Mesendoderm (in vitro differentiated cells): ENCODE measurements around the gene PPARA.

ENCODE experiments used
- DNase-seq: peaks from one replicate; pipeline ENCODE4 v3.0.0; 2013
- H2AK5ac ChIP-seq: 2 replicates; pipeline ENCODE4 v1.6.1; 2013; ENCODE audit warnings: low read length, inconsistent platforms
- H2BK120ac ChIP-seq: 2 replicates; pipeline ENCODE4 v1.6.1; 2013; ENCODE audit warnings: low read depth, mild to moderate bottlenecking, low read length, moderate library complexity, mixed read lengths
- H2BK15ac ChIP-seq: replicated peaks from 2 replicates; pipeline ENCODE4 v1.6.1; 2013; ENCODE audit warnings: low read depth, mild to moderate bottlenecking, moderate library complexity
- H2BK5ac ChIP-seq: 2 replicates; pipeline ENCODE4 v1.6.1; 2013; ENCODE audit warnings: low read length, inconsistent platforms
- H3K18ac ChIP-seq: 2 replicates; pipeline ENCODE4 v1.6.1; 2013; ENCODE audit warnings: mild to moderate bottlenecking, low read length, mixed read lengths
- H3K23ac ChIP-seq: one replicate; pipeline ENCODE4 v1.6.1; 2013; ENCODE audit warnings: low read length
- H3K27ac ChIP-seq: 2 replicates; pipeline ENCODE4 v1.5.1; 2013; ENCODE audit warnings: low read depth, mild to moderate bottlenecking, inconsistent platforms, low read length, moderate library complexity
- H3K27me3 ChIP-seq: 2 replicates; pipeline ENCODE4 v1.6.1; 2013; ENCODE audit warnings: low read length, control low read depth, mild to moderate bottlenecking, inconsistent platforms; ENCODE audit not compliant: insufficient read depth, poor library complexity
- H3K36me3 ChIP-seq: 2 replicates; pipeline ENCODE4 v1.6.1; 2013; ENCODE audit warnings: low read length, inconsistent platforms; ENCODE audit not compliant: control insufficient read depth, insufficient read depth
- H3K4ac ChIP-seq: one replicate; pipeline ENCODE4 v1.6.1; 2013; ENCODE audit warnings: low read depth, mild to moderate bottlenecking, low read length, moderate library complexity
- H3K4me1 ChIP-seq: 2 replicates; pipeline ENCODE4 v1.6.1; 2013; ENCODE audit warnings: low read depth, low read length, inconsistent platforms; ENCODE audit not compliant: control insufficient read depth
- H3K4me2 ChIP-seq: 2 replicates; pipeline ENCODE4 v1.6.1; 2013; ENCODE audit warnings: low read length
- H3K4me3 ChIP-seq: 2 replicates; pipeline ENCODE4 v1.5.1; 2013; ENCODE audit warnings: mild to moderate bottlenecking, low read length
- H3K56ac ChIP-seq: one replicate; pipeline ENCODE4 v1.6.1; 2013; ENCODE audit warnings: low read length
- H3K79me1 ChIP-seq: 2 replicates; pipeline ENCODE4 v1.6.1; 2013; ENCODE audit warnings: low read length, inconsistent platforms
- H3K79me2 ChIP-seq: 2 replicates; pipeline ENCODE4 v1.6.1; 2013; ENCODE audit warnings: mild to moderate bottlenecking, low read length; ENCODE audit not compliant: control insufficient read depth, insufficient read depth
- H3K9ac ChIP-seq: 2 replicates; pipeline ENCODE4 v1.6.1; 2013; ENCODE audit warnings: low read length, inconsistent platforms
- H4K5ac ChIP-seq: one replicate; pipeline ENCODE4 v1.6.1; 2013; ENCODE audit warnings: low read length
- H4K8ac ChIP-seq: one replicate; pipeline ENCODE4 v1.6.1; 2013; ENCODE audit warnings: low read depth, mild to moderate bottlenecking, control low read depth, low read length, moderate library complexity
- WGBS: extraction: QIAGEN DNeasy Blood & Tissue Kit; methylation state at CpG from one replicate; pipeline ENCODE4 v1.1.7; 2013; ENCODE audit warnings: low lambda C conversion rate, missing lambda C conversion rate; ENCODE audit not compliant: insufficient coverage; ENCODE audit errors: extremely low coverage; 5-methylcytosine and 5-hydroxymethylcytosine counted together

PPARA gene

GRCh38 chr22:46240506-46240905, 90.2 kb downstream of the PPARA start:
- DNase-seq: no peak
- no peak overlapping the region for H3K56ac ChIP-seq

GRCh38 chr22:46240907-46241306, 90.6 kb downstream of the PPARA start:
- Histone ChIP-seq H3K56ac (no peak overlapping the region), H2BK120ac (no peak overlapping the region), H3K23ac (no peak overlapping the region), H3K4me3 (no peak overlapping the region), H2AK5ac (no peak overlapping the region), H3K79me2 (no peaks in the 10 kb centered on the region), H3K27ac (no peak overlapping the region), H3K36me3 (no peaks in the 10 kb centered on the region), H3K18ac (no peak overlapping the region), H3K79me1 (no peaks in the 10 kb centered on the region), H3K4me2 (no peak overlapping the region), H3K4ac (no peak overlapping the region), H3K4me1 (no peaks in the 10 kb centered on the region), H3K27me3 (no peaks in the 10 kb centered on the region), H2BK15ac (no peak overlapping the region), H4K5ac (no peak overlapping the region), H3K9ac (no peak overlapping the region), H4K8ac (no peak overlapping the region), H2BK5ac (no peak overlapping the region)
- no CpG with 5 or more reads among the region's 7 CpGs for WGBS
- DNase-seq: no peak

More at GRCh38 chr22:46240506-46240905, 90.2 kb downstream of the PPARA start:
- Histone ChIP-seq H3K4me3 (no peak overlapping the region), H2BK120ac (no peak overlapping the region), H3K27ac (no peak overlapping the region), H4K8ac (no peak overlapping the region), H3K4me1 (no peaks in the 10 kb centered on the region), H3K27me3 (no peaks in the 10 kb centered on the region), H3K36me3 (no peaks in the 10 kb centered on the region), H3K23ac (no peak overlapping the region), H2AK5ac (no peak overlapping the region), H3K79me2 (no peaks in the 10 kb centered on the region), H2BK15ac (no peak overlapping the region), H3K18ac (no peak overlapping the region), H3K79me1 (no peaks in the 10 kb centered on the region), H3K4me2 (no peak overlapping the region), H3K9ac (no peak overlapping the region), H4K5ac (no peak overlapping the region), H2BK5ac (no peak overlapping the region), H3K4ac (no peak overlapping the region)
- no CpG with 5 or more reads among the region's 6 CpGs for WGBS

- Histone ChIP-seq H2BK5ac (no peak overlapping the region), H4K8ac (no peak overlapping the region), H3K79me1 (no peaks in the 10 kb centered on the region), H2AK5ac (no peak overlapping the region), H2BK120ac (no peak overlapping the region), H3K4me1 (no peaks in the 10 kb centered on the region), H3K23ac (no peak overlapping the region), H3K4me3 (no peak overlapping the region), H3K27me3 (no peaks in the 10 kb centered on the region), H3K79me2 (no peaks in the 10 kb centered on the region), H3K56ac (no peak overlapping the region), H3K9ac (no peak overlapping the region), H3K27ac (no peak overlapping the region), H3K18ac (no peak overlapping the region), H3K36me3 (no peaks in the 10 kb centered on the region), H4K5ac (no peak overlapping the region), H3K4ac (no peak overlapping the region), H3K4me2 (no peak overlapping the region), H2BK15ac (no peak overlapping the region)
- no peak for DNase-seq
- WGBS: no CpG with 5 or more reads among the region's 5 CpGs
Measured at GRCh38 chr22:46241396-46242007, 91.2 kb downstream of the PPARA start.

GRCh38 chr22:46242076-46242475, 91.8 kb downstream of the PPARA start:
- Histone ChIP-seq H3K36me3 (no peaks in the 10 kb centered on the region), H3K27ac (no peak overlapping the region), H3K79me1 (no peaks in the 10 kb centered on the region), H3K4me2 (no peak overlapping the region), H4K8ac (no peak overlapping the region), H2BK5ac (no peak overlapping the region), H2BK15ac (no peak overlapping the region), H3K4me1 (no peaks in the 10 kb centered on the region), H3K79me2 (no peaks in the 10 kb centered on the region), H2AK5ac (no peak overlapping the region), H2BK120ac (no peak overlapping the region), H3K18ac (no peak overlapping the region), H3K56ac (no peak overlapping the region), H3K27me3 (no peaks in the 10 kb centered on the region), H3K4me3 (no peak overlapping the region), H4K5ac (no peak overlapping the region), H3K9ac (no peak overlapping the region), H3K23ac (no peak overlapping the region), H3K4ac (no peak overlapping the region)
- DNase-seq: no peak
- no CpG with 5 or more reads among the region's 10 CpGs for WGBS

GRCh38 chr22:46244771-46245170, 94.4 kb downstream of the PPARA start:
- H2BK5ac ChIP-seq: no peak overlapping the region
- WGBS: no CpG with 5 or more reads among the region's 9 CpGs
- no peak overlapping the region for H2AK5ac ChIP-seq
- no peaks in the 10 kb centered on the region for H3K79me1 ChIP-seq
- H3K18ac ChIP-seq: no peak overlapping the region
- no peaks in the 10 kb centered on the region for H3K27me3 ChIP-seq
- no peak overlapping the region for H3K9ac ChIP-seq
- no peak overlapping the region for H2BK15ac ChIP-seq
- H3K56ac ChIP-seq: no peak overlapping the region
- no peak overlapping the region for H3K23ac ChIP-seq
- H4K5ac ChIP-seq: no peak overlapping the region
- no peak overlapping the region for H4K8ac ChIP-seq
- DNase-seq: no peak
- H3K79me2 ChIP-seq: no peaks in the 10 kb centered on the region
- no peak overlapping the region for H2BK120ac ChIP-seq
- no peaks in the 10 kb centered on the region for H3K4me1 ChIP-seq
- no peak overlapping the region for H3K27ac ChIP-seq
- no peak overlapping the region for H3K4me2 ChIP-seq
- H3K4me3 ChIP-seq: no peak overlapping the region
- H3K4ac ChIP-seq: no peak overlapping the region
- no peaks in the 10 kb centered on the region for H3K36me3 ChIP-seq

- Histone ChIP-seq H3K23ac (no peak overlapping the region), H2BK120ac (no peak overlapping the region), H2BK5ac (no peak overlapping the region), H4K8ac (no peak overlapping the region), H3K27ac (no peak overlapping the region), H4K5ac (no peak overlapping the region), H3K79me1 (no peaks in the 10 kb centered on the region), H3K27me3 (no peaks in the 10 kb centered on the region), H3K79me2 (no peaks in the 10 kb centered on the region), H3K18ac (no peak overlapping the region), H2BK15ac (no peak overlapping the region), H3K4ac (no peak overlapping the region), H3K4me3 (no peak overlapping the region), H3K36me3 (no peaks in the 10 kb centered on the region), H2AK5ac (no peak overlapping the region), H3K4me2 (no peak overlapping the region), H3K56ac (no peak overlapping the region), H3K9ac (no peak overlapping the region), H3K4me1 (no peaks in the 10 kb centered on the region)
- DNase-seq: no peak
- no CpG with 5 or more reads among the region's 16 CpGs for WGBS
Measured at GRCh38 chr22:46245511-46245910, 95.2 kb downstream of the PPARA start.
